ENCODE measurements around the gene CASQ1. TPM values are rescaled to one million over a fixed set of nuclear protein-coding genes. Genes with fewer than 3 reads are reported as not detected.

Gene CASQ1
- total and polyA plus RNA-seq, 4 donors: 0.08 to 0.37 (median 0.25) TPM

DNA sequence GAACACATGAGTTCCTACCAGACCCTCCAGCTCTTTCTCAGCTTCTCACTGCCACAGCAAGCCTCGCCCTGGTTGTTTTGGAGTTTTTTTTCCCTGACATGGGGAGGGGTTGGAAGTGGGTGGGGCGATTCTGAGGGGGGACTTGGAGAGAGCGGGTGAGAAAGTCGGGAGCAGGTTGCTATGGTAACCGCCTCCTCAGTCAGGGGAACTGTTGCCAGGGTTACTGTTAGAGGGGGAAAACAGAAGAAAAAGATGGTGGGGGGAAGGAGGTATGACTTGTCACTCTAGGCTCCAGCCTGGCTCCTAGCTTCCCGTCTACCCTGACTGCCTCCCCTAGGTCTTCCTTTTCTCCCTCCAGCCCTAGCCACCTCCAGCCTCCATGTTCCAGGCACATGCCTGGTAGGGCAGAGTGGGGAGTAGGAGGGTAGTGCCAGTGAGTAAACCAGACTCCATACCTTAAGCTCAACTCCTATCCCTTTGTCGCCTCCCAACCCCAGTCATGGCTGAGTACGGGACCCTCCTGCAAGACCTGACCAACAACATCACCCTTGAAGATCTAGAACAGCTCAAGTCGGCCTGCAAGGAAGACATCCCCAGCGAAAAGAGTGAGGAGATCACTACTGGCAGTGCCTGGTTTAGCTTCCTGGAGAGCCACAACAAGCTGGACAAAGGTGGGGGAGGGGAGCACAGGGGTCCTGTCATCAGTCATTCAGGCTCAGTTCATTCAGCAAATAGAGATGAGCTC lies 20.8 kb downstream of the CASQ1 start:
- Histone ChIP-seq H3K9ac (ENCODE audit: insufficient read depth in 1 of 2, low read length in 2 of 2) (no peak overlapping the region), H3K4me1 (ENCODE audit: control insufficient read depth in 5 of 5, insufficient read depth in 5 of 5, low read length in 5 of 5) (peaks cover 12 to 38% (median 29%) of the 10 kb centered on the region in 5 donors), H3K27me3 (ENCODE audit: control insufficient read depth in 3 of 3, insufficient read depth in 3 of 3, low read length in 2 of 3) (no peaks in the 10 kb centered on the region), H3K9me3 (ENCODE audit: control insufficient read depth in 4 of 4, insufficient read depth in 3 of 4, low read length in 3 of 4) (peaks cover 0 to 3% (median 0%) of the 10 kb centered on the region in 4 donors), H3K36me3 (ENCODE audit: control insufficient read depth in 4 of 4, insufficient read depth in 4 of 4, low read length in 4 of 4) (peaks cover 29 to 58% (median 48%) of the 10 kb centered on the region in 4 donors), H3K4me3 (no peak overlapping the region), H3K27ac (ENCODE audit: low read depth in 1 of 2, low read length in 1 of 2) (no peak overlapping the region)
- DNase-seq: peak in 1 of 3 donors; percentile 31
- no peak for ATAC-seq (ENCODE audit: insufficient read depth, low FRiP score)
- WGBS, 2 donors: 84 to 86% methylated on average over 10 of the region's 10 CpGs
- TF ChIP-seq, protein P1, sequence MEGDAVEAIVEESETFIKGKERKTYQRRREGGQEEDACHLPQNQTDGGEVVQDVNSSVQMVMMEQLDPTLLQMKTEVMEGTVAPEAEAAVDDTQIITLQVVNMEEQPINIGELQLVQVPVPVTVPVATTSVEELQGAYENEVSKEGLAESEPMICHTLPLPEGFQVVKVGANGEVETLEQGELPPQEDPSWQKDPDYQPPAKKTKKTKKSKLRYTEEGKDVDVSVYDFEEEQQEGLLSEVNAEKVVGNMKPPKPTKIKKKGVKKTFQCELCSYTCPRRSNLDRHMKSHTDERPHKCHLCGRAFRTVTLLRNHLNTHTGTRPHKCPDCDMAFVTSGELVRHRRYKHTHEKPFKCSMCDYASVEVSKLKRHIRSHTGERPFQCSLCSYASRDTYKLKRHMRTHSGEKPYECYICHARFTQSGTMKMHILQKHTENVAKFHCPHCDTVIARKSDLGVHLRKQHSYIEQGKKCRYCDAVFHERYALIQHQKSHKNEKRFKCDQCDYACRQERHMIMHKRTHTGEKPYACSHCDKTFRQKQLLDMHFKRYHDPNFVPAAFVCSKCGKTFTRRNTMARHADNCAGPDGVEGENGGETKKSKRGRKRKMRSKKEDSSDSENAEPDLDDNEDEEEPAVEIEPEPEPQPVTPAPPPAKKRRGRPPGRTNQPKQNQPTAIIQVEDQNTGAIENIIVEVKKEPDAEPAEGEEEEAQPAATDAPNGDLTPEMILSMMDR (IDR thresholded peaks at IDR 0.05; ENCODE audit: control extremely low read depth, extremely low read depth): no peak

DNA sequence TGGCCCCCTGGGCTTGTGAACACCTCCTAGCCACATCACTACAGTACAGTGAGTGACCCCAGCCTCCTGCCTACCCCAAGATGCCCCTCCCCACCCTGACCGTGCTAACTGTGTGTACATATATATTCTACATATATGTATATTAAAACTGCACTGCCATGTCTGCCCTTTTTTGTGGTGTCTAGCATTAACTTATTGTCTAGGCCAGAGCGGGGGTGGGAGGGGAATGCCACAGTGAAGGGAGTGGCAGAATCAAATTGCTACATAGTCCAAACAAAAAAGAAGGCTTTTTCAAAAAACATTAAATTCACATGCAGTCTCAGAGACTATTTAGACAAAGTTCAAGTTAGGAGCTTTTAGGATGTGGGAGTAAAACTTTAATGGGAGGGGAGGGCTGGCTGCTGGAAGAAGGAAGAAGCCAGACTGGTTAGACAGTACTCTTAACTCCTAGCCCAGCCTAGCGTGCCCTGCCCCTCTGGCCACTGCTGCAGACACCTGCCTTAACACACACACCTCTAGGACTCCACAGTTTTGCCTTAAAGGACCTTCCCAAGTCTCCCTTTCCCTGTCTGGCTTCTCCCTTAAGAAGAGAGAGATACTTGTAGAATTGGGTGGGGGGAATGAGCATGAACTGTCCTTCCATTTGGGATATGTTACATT lies 24.2 kb downstream of the CASQ1 start:
- no peak for ATAC-seq (ENCODE audit: insufficient read depth, low FRiP score)
- Histone ChIP-seq H3K27ac (ENCODE audit: low read depth in 1 of 2, low read length in 1 of 2) (no peak overlapping the region), H3K36me3 (ENCODE audit: control insufficient read depth in 4 of 4, insufficient read depth in 4 of 4, low read length in 4 of 4) (peaks cover 42 to 71% (median 61%) of the 10 kb centered on the region in 4 donors), H3K9ac (ENCODE audit: insufficient read depth in 1 of 2, low read length in 2 of 2) (no peak overlapping the region), H3K4me3 (no peak overlapping the region), H3K4me1 (ENCODE audit: control insufficient read depth in 5 of 5, insufficient read depth in 5 of 5, low read length in 5 of 5) (peaks cover 4 to 33% (median 12%) of the 10 kb centered on the region in 5 donors), H3K27me3 (ENCODE audit: control insufficient read depth in 3 of 3, insufficient read depth in 3 of 3, low read length in 2 of 3) (no peaks in the 10 kb centered on the region), H3K9me3 (ENCODE audit: control insufficient read depth in 4 of 4, insufficient read depth in 3 of 4, low read length in 3 of 4) (peaks cover 0 to 3% (median 0%) of the 10 kb centered on the region in 4 donors)
- TF ChIP-seq, protein P1 (IDR thresholded peaks at IDR 0.05; ENCODE audit: control extremely low read depth, extremely low read depth): no peak
- DNase-seq: no peak
- 78 to 96% methylated on average over 3 of the region's 3 CpGs for WGBS, 2 donors

DNA sequence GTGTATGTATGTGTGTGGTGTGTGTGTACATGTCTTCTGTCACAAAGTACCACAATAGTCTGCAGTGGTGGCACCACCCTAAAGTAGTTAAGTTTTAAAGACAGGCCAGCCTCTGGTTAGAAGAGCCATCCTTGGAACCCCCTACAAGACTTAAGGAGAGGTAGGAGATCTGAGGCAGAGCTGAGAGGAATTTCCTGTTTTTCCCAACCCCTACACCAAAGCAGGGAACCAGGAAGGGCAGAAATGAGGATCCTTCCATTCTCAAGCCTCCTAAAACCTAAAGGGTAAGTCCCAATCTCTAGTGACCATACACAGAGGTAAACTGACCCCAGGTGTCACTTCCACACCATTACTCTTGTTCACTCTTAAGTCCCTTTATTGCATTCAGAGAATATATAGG lies 25.9 kb downstream of the CASQ1 start:
- Histone ChIP-seq H3K27me3 (ENCODE audit: control insufficient read depth in 3 of 3, insufficient read depth in 3 of 3, low read length in 2 of 3) (no peaks in the 10 kb centered on the region), H3K4me3 (no peak overlapping the region), H3K27ac (ENCODE audit: low read depth in 1 of 2, low read length in 1 of 2) (no peak overlapping the region), H3K9ac (ENCODE audit: insufficient read depth in 1 of 2, low read length in 2 of 2) (no peak overlapping the region), H3K36me3 (ENCODE audit: control insufficient read depth in 4 of 4, insufficient read depth in 4 of 4, low read length in 4 of 4) (peaks cover 44 to 62% (median 61%) of the 10 kb centered on the region in 4 donors), H3K9me3 (ENCODE audit: control insufficient read depth in 4 of 4, insufficient read depth in 3 of 4, low read length in 3 of 4) (peaks cover 0 to 3% (median 0%) of the 10 kb centered on the region in 4 donors), H3K4me1 (ENCODE audit: control insufficient read depth in 5 of 5, insufficient read depth in 5 of 5, low read length in 5 of 5) (peaks cover 0 to 23% (median 6%) of the 10 kb centered on the region in 5 donors)
- TF ChIP-seq, protein P1 (IDR thresholded peaks at IDR 0.05; ENCODE audit: control extremely low read depth, extremely low read depth): no peak
- ATAC-seq (ENCODE audit: insufficient read depth, low FRiP score) (no peak), DNase-seq (no peak)

All from lung (tissue), 12 donors.